GM23338 (cell line): ENCODE measurements around the gene KLF18. TPM values are rescaled to one million over a fixed set of nuclear protein-coding genes. Genes with fewer than 3 reads are reported as not detected.
A peak's percentile ranks its signal among the peaks of the same experiment; 100 is the strongest.

ENCODE experiments used
- ATAC-seq: fragments of 200-7000 bp; cut with Tn5 transposase; 3 replicates; pipeline ENCODE4 v1.9.1; 2020
- DNase-seq: peaks from one replicate; pipeline ENCODE4 v3.0.0-alpha.2; 2015; ENCODE audit warnings: low spot score
- H2AFZ ChIP-seq: fragments of 200-600 bp; sonication (generic); 2 replicates; pipeline ENCODE4 v1.8.0; 2016; ENCODE audit warnings: antibody characterized with exemption, mild to moderate bottlenecking, moderate library complexity
- H3F3A ChIP-seq: fragments of 200-600 bp; sonication (generic); replicated peaks from 2 replicates; pipeline ENCODE4 v1.8.0; 2017; ENCODE audit warnings: antibody characterized with exemption, mixed run types, low read depth
- H3K27ac ChIP-seq: fragments of 200-600 bp; sonication (generic); 2 replicates; pipeline ENCODE4 v1.6.1; 2016; ENCODE audit warnings: low read depth
- H3K27me3 ChIP-seq: fragments of 200-600 bp; sonication (generic); 2 replicates; pipeline ENCODE4 v1.8.0; 2016; ENCODE audit warnings: mild to moderate bottlenecking, mixed run types, moderate library complexity; ENCODE audit not compliant: insufficient read depth
- H3K36me3 ChIP-seq: fragments of 200-600 bp; sonication (generic); 2 replicates; pipeline ENCODE4 v1.8.0; 2016; ENCODE audit warnings: mild to moderate bottlenecking; ENCODE audit not compliant: insufficient read depth
- H3K4me1 ChIP-seq: fragments of 200-600 bp; sonication (generic); 2 replicates; pipeline ENCODE4 v1.8.0; 2016; ENCODE audit warnings: mild to moderate bottlenecking, moderate library complexity; ENCODE audit not compliant: insufficient read depth
- H3K4me2 ChIP-seq: fragments of 200-600 bp; sonication (generic); 2 replicates; pipeline ENCODE4 v1.7.1; 2017; ENCODE audit warnings: mixed run types
- H3K4me3 ChIP-seq: fragments of 200-600 bp; sonication (generic); 2 replicates; pipeline ENCODE4 v1.6.1; 2016; ENCODE audit warnings: mixed run types
- H3K79me2 ChIP-seq: fragments of 200-600 bp; sonication (generic); replicated peaks from 2 replicates; pipeline ENCODE4 v1.8.0; 2017; ENCODE audit warnings: mild to moderate bottlenecking; ENCODE audit not compliant: insufficient read depth
- H3K9me2 ChIP-seq: fragments of 200-600 bp; sonication (generic); 2 replicates; pipeline ENCODE4 v1.8.0; 2017; ENCODE audit not compliant: insufficient read depth
- H4K20me1 ChIP-seq: fragments of 200-600 bp; sonication (generic); replicated peaks from 2 replicates; pipeline ENCODE4 v1.8.0; 2017; ENCODE audit warnings: mild to moderate bottlenecking; ENCODE audit not compliant: insufficient read depth
- H3K27ac Mint-ChIP-seq: 2 replicates; pipeline ENCODE4 v1.8.0; 2020; ENCODE audit warnings: inconsistent platforms, mild to moderate bottlenecking, moderate library complexity, mixed read lengths
- H3K27me3 Mint-ChIP-seq: 3 replicates; pipeline ENCODE4 v1.8.0; 2022; ENCODE audit warnings: low read depth, mild to moderate bottlenecking, moderate library complexity, mixed read lengths, inconsistent platforms; ENCODE audit not compliant: insufficient read depth, poor library complexity
- H3K36me3 Mint-ChIP-seq: 3 replicates; pipeline ENCODE4 v1.8.0; 2021; ENCODE audit warnings: low read depth, mild to moderate bottlenecking, inconsistent platforms, moderate library complexity, mixed read lengths
- H3K4me1 Mint-ChIP-seq: 3 replicates; pipeline ENCODE4 v1.8.0; 2020; ENCODE audit warnings: mild to moderate bottlenecking, inconsistent platforms, mixed read lengths
- H3K4me3 Mint-ChIP-seq: 3 replicates; pipeline ENCODE4 v1.8.0; 2021; ENCODE audit warnings: moderate library complexity, mild to moderate bottlenecking, inconsistent platforms, mixed read lengths
- H3K9me3 Mint-ChIP-seq: 3 replicates; pipeline ENCODE4 v1.8.0; 2020; ENCODE audit warnings: moderate library complexity, mild to moderate bottlenecking, inconsistent platforms, mixed read lengths
- CTCF ChIP-seq, 2 experiments: fragments of 200-600 bp in 1 of 2; sonication (generic) in 1 of 2; conservative IDR thresholded peaks; 2 replicates each; pipeline versions ENCODE4 v1.5.1 to v1.6.1; 2016 to 2017; ENCODE audit warnings: antibody characterized with exemption in 2 of 2, low read depth in 2 of 2, mild to moderate bottlenecking in 2 of 2, moderate library complexity in 1 of 2
- STAT1 ChIP-seq: IDR thresholded peaks from one replicate; pipeline ENCODE4 v1.6.1; 2016; ENCODE audit warnings: antibody characterized with exemption; ENCODE audit not compliant: unreplicated experiment
- ZNF331 ChIP-seq: fragments of 250-450 bp; sonication (Bioruptor Pico); IDR thresholded peaks from 2 replicates; pipeline ENCODE4 v1.5.0; 2020; ENCODE audit warnings: low read depth, mild to moderate bottlenecking, moderate library complexity
- ZNF462 ChIP-seq: fragments of 250-450 bp; sonication (Bioruptor Pico); IDR thresholded peaks from 2 replicates; pipeline ENCODE4 v1.5.0; 2020; ENCODE audit warnings: mild to moderate bottlenecking, moderate library complexity
- polyA plus RNA-seq: library from polyadenylated mRNA; unstranded; fragments of >200 nt; fragmentation: Nextera tagmentation; extraction: Ambion mirVana; gene quantifications from 2 replicates; pipeline ENCODE4 v1.2.1, GENCODE V29; 2016
- total RNA-seq: library from RNA; depleted of rRNA; stranded (reverse); fragments of >200 nt; shearing (Covaris generic); gene quantifications from 2 replicates; pipeline ENCODE4 v1.2.3, GENCODE V29; 2014
- TF ChIP-seq, protein P1 (sequence below): IDR thresholded peaks from one replicate; pipeline ENCODE4 v1.6.1; 2018; ENCODE audit warnings: antibody characterized with exemption; ENCODE audit not compliant: unreplicated experiment

The KLF18 gene
- total and polyA plus RNA-seq, 2 experiments from 2014 or later: 0.35 TPM; not detected in 1

DNA sequence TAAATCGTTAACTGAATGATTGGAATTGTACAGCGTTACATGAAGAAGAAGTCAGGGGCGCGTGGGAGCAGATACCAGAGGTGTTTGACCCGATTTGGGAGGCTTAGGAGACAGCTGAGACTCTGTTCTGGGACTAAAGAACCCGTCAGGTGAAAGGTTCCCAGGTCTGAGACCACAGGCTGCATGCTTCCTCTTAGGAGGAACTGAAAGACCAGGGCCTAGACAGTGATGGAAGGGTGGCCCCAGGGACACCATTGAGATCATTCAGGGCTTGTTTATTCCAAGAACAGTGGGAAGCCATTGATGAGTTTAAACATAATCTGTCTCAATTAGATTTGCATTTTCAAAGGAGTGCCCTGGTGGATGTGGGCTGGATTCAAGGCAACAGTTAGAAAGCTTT is 21.9 kb downstream of the KLF18 start:
- peaks cover 6% of the 10 kb centered on the region; the same call in 1 of the 2 replicates for H3K4me1 ChIP-seq
- peaks cover 2% of the 10 kb centered on the region for H3K27me3 Mint-ChIP-seq
- no peaks in the 10 kb centered on the region for H3K79me2 ChIP-seq
- no peak for TF ChIP-seq STAT1
- no peak for TF ChIP-seq ZNF331 (CRISPR knock-in tag)
- TF ChIP-seq ZNF462 (CRISPR knock-in tag): peak; percentile 82
- no peak for TF ChIP-seq CTCF (conservative IDR thresholded peaks at IDR 0.05; ENCODE audit: low read depth in 2 of 2)
- TF ChIP-seq, protein P1, sequence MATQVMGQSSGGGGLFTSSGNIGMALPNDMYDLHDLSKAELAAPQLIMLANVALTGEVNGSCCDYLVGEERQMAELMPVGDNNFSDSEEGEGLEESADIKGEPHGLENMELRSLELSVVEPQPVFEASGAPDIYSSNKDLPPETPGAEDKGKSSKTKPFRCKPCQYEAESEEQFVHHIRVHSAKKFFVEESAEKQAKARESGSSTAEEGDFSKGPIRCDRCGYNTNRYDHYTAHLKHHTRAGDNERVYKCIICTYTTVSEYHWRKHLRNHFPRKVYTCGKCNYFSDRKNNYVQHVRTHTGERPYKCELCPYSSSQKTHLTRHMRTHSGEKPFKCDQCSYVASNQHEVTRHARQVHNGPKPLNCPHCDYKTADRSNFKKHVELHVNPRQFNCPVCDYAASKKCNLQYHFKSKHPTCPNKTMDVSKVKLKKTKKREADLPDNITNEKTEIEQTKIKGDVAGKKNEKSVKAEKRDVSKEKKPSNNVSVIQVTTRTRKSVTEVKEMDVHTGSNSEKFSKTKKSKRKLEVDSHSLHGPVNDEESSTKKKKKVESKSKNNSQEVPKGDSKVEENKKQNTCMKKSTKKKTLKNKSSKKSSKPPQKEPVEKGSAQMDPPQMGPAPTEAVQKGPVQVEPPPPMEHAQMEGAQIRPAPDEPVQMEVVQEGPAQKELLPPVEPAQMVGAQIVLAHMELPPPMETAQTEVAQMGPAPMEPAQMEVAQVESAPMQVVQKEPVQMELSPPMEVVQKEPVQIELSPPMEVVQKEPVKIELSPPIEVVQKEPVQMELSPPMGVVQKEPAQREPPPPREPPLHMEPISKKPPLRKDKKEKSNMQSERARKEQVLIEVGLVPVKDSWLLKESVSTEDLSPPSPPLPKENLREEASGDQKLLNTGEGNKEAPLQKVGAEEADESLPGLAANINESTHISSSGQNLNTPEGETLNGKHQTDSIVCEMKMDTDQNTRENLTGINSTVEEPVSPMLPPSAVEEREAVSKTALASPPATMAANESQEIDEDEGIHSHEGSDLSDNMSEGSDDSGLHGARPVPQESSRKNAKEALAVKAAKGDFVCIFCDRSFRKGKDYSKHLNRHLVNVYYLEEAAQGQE: no peak
- H4K20me1 ChIP-seq: no peaks in the 10 kb centered on the region
- no peak overlapping the region for H3K4me3 Mint-ChIP-seq
- H3K27me3 ChIP-seq: no peaks in the 10 kb centered on the region
- H3K36me3 Mint-ChIP-seq: no peaks in the 10 kb centered on the region
- no peaks in the 10 kb centered on the region for H3F3A ChIP-seq
- H3K4me2 ChIP-seq: no peak overlapping the region
- no peak overlapping the region for H3K27ac Mint-ChIP-seq
- no peak overlapping the region for H3K27ac ChIP-seq
- H2AFZ ChIP-seq: peak overlapping the region; percentile 80; the same call in 1 of the 2 replicates
- peak; percentile 86 for ATAC-seq
- no peaks in the 10 kb centered on the region for H3K9me3 Mint-ChIP-seq
- peaks cover 12% of the 10 kb centered on the region; the same call in 2 of the 3 replicates for H3K4me1 Mint-ChIP-seq
- H3K4me3 ChIP-seq: no peak overlapping the region
- 0 out of 2 replicates have a peak, but pooled peaks cover 8% of the 10 kb centered on the region for H3K9me2 ChIP-seq
- peak; percentile 12 for DNase-seq
- H3K36me3 ChIP-seq: no peaks in the 10 kb centered on the region
